GM12878 (cell line): ENCODE measurements around the gene SIX3. TPM values are rescaled to one million over a fixed set of nuclear protein-coding genes. Genes with fewer than 3 reads are reported as not detected.
A peak's percentile ranks its signal among the peaks of the same experiment; 100 is the strongest.

Source experiments
- ATAC-seq: fragments of 200-7000 bp; cut with Tn5 transposase; 3 replicates; pipeline ENCODE4 v1.9.1; 2020; ENCODE audit warnings: mild to moderate bottlenecking, moderate library complexity
- BruUV-seq: library from RNA; stranded (reverse); fragments of 400-500 nt; replicated peaks from 2 replicates; lab custom pipeline; 2021; lab: Mats Ljungman, UMichigan
- CTCF ChIA-PET: fragments of 300-600 bp; sonication (Branson Sonifier 250); formaldehyde crosslinking; extraction: SDS; loops from one replicate; lab custom pipeline; 2021; ENCODE audit warnings: inconsistent platforms; lab: Yijun Ruan, JAX
- POLR2A ChIA-PET: fragments of 350-600 bp; formaldehyde crosslinking; extraction: SDS; loops from one replicate; lab custom pipeline; 2021; ENCODE audit warnings: inconsistent platforms; lab: Charles Lee
- RAD21 ChIA-PET: fragments of 300-600 bp; sonication (Branson Sonifier 250); formaldehyde crosslinking; loops from one replicate; lab custom pipeline; 2023; ENCODE audit warnings: antibody characterized with exemption; ENCODE audit not compliant: unreplicated experiment; lab: Charles Lee
- SMC1A ChIA-PET: fragments of 300-600 bp; sonication (Branson Sonifier 250); formaldehyde crosslinking; loops from one replicate; lab custom pipeline; 2023; ENCODE audit not compliant: unreplicated experiment, uncharacterized antibody; lab: Charles Lee
- DNase-seq: peaks from one replicate; pipeline ENCODE4 v3.0.0-alpha.2; 2011; ENCODE audit warnings: low read depth, low spot score
- FAIRE-seq: peaks from 3 replicates; lab custom pipeline; 2011; peaks lifted over from hg19 to GRCh38; lab: Jason Lieb, UNC
- H2AFZ ChIP-seq: 2 replicates; pipeline ENCODE4 v1.6.0; 2011; ENCODE audit warnings: low read depth, low read length, control low read depth; ENCODE audit not compliant: control insufficient read depth
- H3K27ac ChIP-seq: 2 replicates; pipeline ENCODE4 v1.5.1; 2011; ENCODE audit warnings: control low read depth; ENCODE audit not compliant: control insufficient read depth, insufficient read depth
- H3K27me3 ChIP-seq, 2 experiments: replicated peaks in 1 of 2; 2 replicates each; pipeline versions ENCODE4 v1.6.0 to v1.6.1; 2011; ENCODE audit warnings: low read length in 1 of 2; ENCODE audit not compliant: control insufficient read depth in 2 of 2, insufficient read depth in 2 of 2
- H3K36me3 ChIP-seq, 2 experiments: 2 replicates each; pipeline ENCODE4 v1.5.1; 2011; ENCODE audit warnings: low read length in 1 of 2; ENCODE audit not compliant: control insufficient read depth in 2 of 2, insufficient read depth in 2 of 2
- H3K4me1 ChIP-seq: 2 replicates; pipeline ENCODE4 v1.6.1; 2011; ENCODE audit warnings: mild to moderate bottlenecking, low read length, moderate library complexity, mixed read lengths; ENCODE audit not compliant: control insufficient read depth, insufficient read depth
- H3K4me2 ChIP-seq: 2 replicates; pipeline ENCODE4 v1.6.0; 2011; ENCODE audit warnings: control low read depth; ENCODE audit not compliant: control insufficient read depth, insufficient read depth
- H3K4me3 ChIP-seq: fragments of 200-600 bp; sonication (generic); 2 replicates; pipeline ENCODE4 v1.5.1; 2016
- H3K79me2 ChIP-seq: 2 replicates; pipeline ENCODE4 v1.6.0; 2011; ENCODE audit warnings: low read length; ENCODE audit not compliant: control insufficient read depth, insufficient read depth
- H3K9ac ChIP-seq: 2 replicates; pipeline ENCODE4 v1.8.0; 2011; ENCODE audit warnings: low read length, control low read depth, mixed read lengths; ENCODE audit not compliant: control insufficient read depth, insufficient read depth
- H3K9me3 ChIP-seq: replicated peaks from 3 replicates; pipeline ENCODE4 v1.5.1; 2011; ENCODE audit warnings: mild to moderate bottlenecking, low read length; ENCODE audit not compliant: control insufficient read depth, insufficient read depth
- H4K20me1 ChIP-seq: 2 replicates; pipeline ENCODE4 v1.6.0; 2011; ENCODE audit not compliant: control insufficient read depth, insufficient read depth
- ASH2L ChIP-seq: fragments of 300-600, 200-600 bp; sonication (generic); IDR thresholded peaks from 2 replicates; pipeline ENCODE4 v1.6.1; 2017; ENCODE audit warnings: low read depth, mild to moderate bottlenecking, borderline replicate concordance
- BACH1 ChIP-seq: fragments of 450-650 bp; IDR thresholded peaks from 2 replicates; pipeline ENCODE4 v1.6.1; 2017; ENCODE audit warnings: mild to moderate bottlenecking, borderline replicate concordance
- ESRRA ChIP-seq: IDR thresholded peaks from 2 replicates; pipeline ENCODE4 v1.6.1; 2012; ENCODE audit warnings: mild to moderate bottlenecking, low read length, improper control_type of control experiment
- FOS ChIP-seq: IDR thresholded peaks from 3 replicates; pipeline ENCODE4 v1.6.1; 2011; ENCODE audit warnings: borderline replicate concordance; ENCODE audit not compliant: insufficient read length; ENCODE audit errors: extremely low read depth
- HCFC1 ChIP-seq: fragments of 150-350 bp; IDR thresholded peaks from 2 replicates; pipeline ENCODE4 v1.6.1; 2014; ENCODE audit warnings: low read length
- MEF2B ChIP-seq: fragments of 450-650 bp; IDR thresholded peaks from 2 replicates; pipeline ENCODE4 v1.6.1; 2018; ENCODE audit warnings: mild to moderate bottlenecking, moderate library complexity; ENCODE audit not compliant: partially characterized antibody, poor library complexity, severe bottlenecking
- MXI1 ChIP-seq: fragments of 150-350 bp; IDR thresholded peaks from 2 replicates; pipeline ENCODE4 v1.6.1; 2011; ENCODE audit warnings: low read depth, mild to moderate bottlenecking, inconsistent platforms, low read length, improper control_type of control experiment
- NR2C2 ChIP-seq: IDR thresholded peaks from 2 replicates; pipeline ENCODE4 v1.6.1; 2011; ENCODE audit warnings: borderline replicate concordance, low read depth; ENCODE audit not compliant: control insufficient read depth, insufficient read length
- PAX8 ChIP-seq: fragments of 450-650 bp; IDR thresholded peaks from 2 replicates; pipeline ENCODE4 v1.6.1; 2017; ENCODE audit warnings: mild to moderate bottlenecking, moderate library complexity
- POU2F2 ChIP-seq: IDR thresholded peaks from 3 replicates; pipeline ENCODE4 v1.6.1; 2011; ENCODE audit warnings: low read depth, mild to moderate bottlenecking, low read length, borderline replicate concordance
- TCF3 ChIP-seq: IDR thresholded peaks from 2 replicates; pipeline ENCODE4 v1.6.1; 2012; ENCODE audit warnings: low read depth, mild to moderate bottlenecking, low read length, borderline replicate concordance; ENCODE audit not compliant: insufficient read depth
- TCF7 ChIP-seq: IDR thresholded peaks from 2 replicates; pipeline ENCODE4 v1.6.1; 2014; ENCODE audit warnings: antibody characterized with exemption, borderline replicate concordance
- ZNF207 ChIP-seq: fragments of 450-650 bp; IDR thresholded peaks from 2 replicates; pipeline ENCODE4 v1.6.1; 2014; ENCODE audit warnings: antibody characterized with exemption, mild to moderate bottlenecking, borderline replicate concordance
- WGBS: methylation state at CpG from one replicate; pipeline ENCODE4 v1.1.6; 2016; ENCODE audit warnings: low lambda C conversion rate; ENCODE audit not compliant: insufficient replicate concordance, insufficient coverage; ENCODE audit errors: missing lambda C conversion rate; 5-methylcytosine and 5-hydroxymethylcytosine counted together
- in situ Hi-C: fragments of 300-500 bp; cut with MboI; formaldehyde crosslinking; loops from 9 replicates; pipeline ENCODE4 v1.14.3; 2018; ENCODE audit warnings: mixed read lengths
- intact Hi-C: fragments of 100-400 bp; cut with micrococcal nuclease; formaldehyde crosslinking; loops from one replicate; pipeline ENCODE4 v1.14.2; 2022; ENCODE audit not compliant: unreplicated experiment
- polyA plus RNA-seq, 11 experiments: library from polyadenylated mRNA; depleted of rRNA in 4 of 11; unstranded in 6 of 11; stranded (reverse) in 5 of 11; fragments of >200 nt; fragmentation: Nextera tagmentation in 4 of 11; fragmentation: Illumina TruSeq in 1 of 11; extraction: Ambion mirVana in 4 of 11; extraction: Trizol in 1 of 11; gene quantifications; 1 replicate in 1 of 11; 2 replicates in 10 of 11; pipeline versions ENCODE4 v1.2.1 to v1.2.3, GENCODE V29; 2011 to 2016; ENCODE audit warnings: inconsistent platforms in 2 of 11, missing spikeins in 2 of 11, low read depth in 1 of 11
- total RNA-seq, 4 experiments: library from RNA; depleted of rRNA in 3 of 4; stranded (reverse); fragments of >200 nt in 3 of 4; fragmentation: Illumina TruSeq in 1 of 4; extraction: Trizol in 1 of 4; gene quantifications; 2 replicates each; pipeline versions ENCODE4 v1.2.1 to v1.2.3, GENCODE V29; 2013 to 2021
- TF ChIP-seq, protein P1 (sequence below): fragments of 450-650 bp; IDR thresholded peaks from 2 replicates; pipeline ENCODE4 v1.6.1; 2017; ENCODE audit warnings: mild to moderate bottlenecking, low read depth, inconsistent platforms; ENCODE audit not compliant: poor library complexity, severe bottlenecking
- TF ChIP-seq, protein P2 (sequence below): fragments of 450-650 bp; IDR thresholded peaks from 2 replicates; pipeline ENCODE4 v1.6.1; 2017; ENCODE audit warnings: mild to moderate bottlenecking

SIX3 gene
- total and polyA plus RNA-seq, 10 of the 15 experiments (the other 5 are each of a cell fraction or from before 2014, with no cell fraction given): 0.05 to 0.42 (median 0.13) TPM; not detected in 4

DNA sequence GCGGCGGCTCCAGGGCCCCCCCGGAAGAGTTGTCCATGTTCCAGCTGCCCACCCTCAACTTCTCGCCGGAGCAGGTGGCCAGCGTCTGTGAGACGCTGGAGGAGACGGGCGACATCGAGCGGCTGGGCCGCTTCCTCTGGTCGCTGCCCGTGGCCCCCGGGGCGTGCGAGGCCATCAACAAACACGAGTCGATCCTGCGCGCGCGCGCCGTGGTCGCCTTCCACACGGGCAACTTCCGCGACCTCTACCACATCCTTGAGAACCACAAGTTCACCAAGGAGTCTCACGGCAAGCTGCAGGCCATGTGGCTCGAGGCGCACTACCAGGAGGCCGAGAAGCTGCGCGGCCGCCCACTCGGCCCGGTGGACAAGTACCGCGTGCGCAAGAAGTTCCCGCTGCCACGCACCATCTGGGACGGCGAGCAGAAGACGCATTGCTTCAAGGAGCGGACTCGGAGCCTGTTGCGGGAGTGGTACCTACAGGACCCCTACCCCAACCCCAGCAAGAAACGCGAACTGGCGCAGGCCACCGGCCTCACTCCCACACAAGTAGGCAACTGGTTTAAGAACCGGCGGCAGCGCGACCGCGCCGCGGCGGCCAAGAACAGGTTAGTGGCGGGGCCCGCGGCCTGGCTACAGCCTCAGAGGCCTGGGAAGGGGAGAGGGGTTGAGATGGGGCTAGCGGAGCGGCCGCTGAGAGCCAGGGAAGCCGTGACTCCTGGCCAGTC is 965 bp downstream of the SIX3 start:
- RAD21 ChIA-PET: no interaction called here
- BruUV-seq: no TSS peak
- Histone ChIP-seq H3K4me3 (no peak overlapping the region; the same call in 1 of the 2 replicates), H3K27me3 (peaks cover 19 to 34% of the 10 kb centered on the region in 2 experiments), H3K9me3 (peaks cover 2% of the 10 kb centered on the region; the same call in 1 of the 3 replicates), H3K27ac (no peak overlapping the region), H3K9ac (no peak overlapping the region), H2AFZ (no peak overlapping the region), H4K20me1 (no peaks in the 10 kb centered on the region), H3K36me3 (no peaks in the 10 kb centered on the region), H3K4me2 (0 out of 2 replicates have a peak overlapping the region, but pooled peaks have one; percentile 9), H3K4me1 (no peaks in the 10 kb centered on the region), H3K79me2 (no peaks in the 10 kb centered on the region)
- POLR2A ChIA-PET: no interaction called here
- ATAC-seq (no peak), FAIRE-seq (no peak), DNase-seq (no peak)
- TF ChIP-seq ASH2L: no peak
- no peak for TF ChIP-seq POU2F2
- no peak for TF ChIP-seq BACH1
- no peak for TF ChIP-seq ESRRA
- TF ChIP-seq NR2C2: no peak
- no peak for TF ChIP-seq MEF2B
- no peak for TF ChIP-seq PAX8
- TF ChIP-seq HCFC1: no peak
- TF ChIP-seq TCF7: no peak
- TF ChIP-seq TCF3: no peak
- no peak for TF ChIP-seq MXI1
- TF ChIP-seq, protein P1, sequence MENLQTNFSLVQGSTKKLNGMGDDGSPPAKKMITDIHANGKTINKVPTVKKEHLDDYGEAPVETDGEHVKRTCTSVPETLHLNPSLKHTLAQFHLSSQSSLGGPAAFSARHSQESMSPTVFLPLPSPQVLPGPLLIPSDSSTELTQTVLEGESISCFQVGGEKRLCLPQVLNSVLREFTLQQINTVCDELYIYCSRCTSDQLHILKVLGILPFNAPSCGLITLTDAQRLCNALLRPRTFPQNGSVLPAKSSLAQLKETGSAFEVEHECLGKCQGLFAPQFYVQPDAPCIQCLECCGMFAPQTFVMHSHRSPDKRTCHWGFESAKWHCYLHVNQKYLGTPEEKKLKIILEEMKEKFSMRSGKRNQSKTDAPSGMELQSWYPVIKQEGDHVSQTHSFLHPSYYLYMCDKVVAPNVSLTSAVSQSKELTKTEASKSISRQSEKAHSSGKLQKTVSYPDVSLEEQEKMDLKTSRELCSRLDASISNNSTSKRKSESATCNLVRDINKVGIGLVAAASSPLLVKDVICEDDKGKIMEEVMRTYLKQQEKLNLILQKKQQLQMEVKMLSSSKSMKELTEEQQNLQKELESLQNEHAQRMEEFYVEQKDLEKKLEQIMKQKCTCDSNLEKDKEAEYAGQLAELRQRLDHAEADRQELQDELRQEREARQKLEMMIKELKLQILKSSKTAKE: no peak
- TF ChIP-seq FOS: no peak
- no peak for TF ChIP-seq ZNF207
- TF ChIP-seq, protein P2, sequence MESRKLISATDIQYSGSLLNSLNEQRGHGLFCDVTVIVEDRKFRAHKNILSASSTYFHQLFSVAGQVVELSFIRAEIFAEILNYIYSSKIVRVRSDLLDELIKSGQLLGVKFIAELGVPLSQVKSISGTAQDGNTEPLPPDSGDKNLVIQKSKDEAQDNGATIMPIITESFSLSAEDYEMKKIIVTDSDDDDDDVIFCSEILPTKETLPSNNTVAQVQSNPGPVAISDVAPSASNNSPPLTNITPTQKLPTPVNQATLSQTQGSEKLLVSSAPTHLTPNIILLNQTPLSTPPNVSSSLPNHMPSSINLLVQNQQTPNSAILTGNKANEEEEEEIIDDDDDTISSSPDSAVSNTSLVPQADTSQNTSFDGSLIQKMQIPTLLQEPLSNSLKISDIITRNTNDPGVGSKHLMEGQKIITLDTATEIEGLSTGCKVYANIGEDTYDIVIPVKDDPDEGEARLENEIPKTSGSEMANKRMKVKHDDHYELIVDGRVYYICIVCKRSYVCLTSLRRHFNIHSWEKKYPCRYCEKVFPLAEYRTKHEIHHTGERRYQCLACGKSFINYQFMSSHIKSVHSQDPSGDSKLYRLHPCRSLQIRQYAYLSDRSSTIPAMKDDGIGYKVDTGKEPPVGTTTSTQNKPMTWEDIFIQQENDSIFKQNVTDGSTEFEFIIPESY: no peak
- SMC1A ChIA-PET: no interaction called here
- in situ Hi-C loops (no loop called here), intact Hi-C loops (no loop called here)
- CTCF ChIA-PET: no interaction called here
- WGBS: 66% methylated on average over 62 of the region's 69 CpGs
